Fibroblast of villous mesenchyme (primary cell): ENCODE data around the gene SNX3. TPM values are rescaled to one million over a fixed set of nuclear protein-coding genes. Genes with fewer than 3 reads are reported as not detected.
A peak's percentile ranks its signal among the peaks of the same experiment; 100 is the strongest.

Experiments
- DNase-seq: peaks from one replicate; pipeline ENCODE4 v3.0.0-alpha.2; 2010; ENCODE audit warnings: low read depth
- H3K4me3 ChIP-seq: 2 replicates; pipeline ENCODE4 v1.5.1; 2011; ENCODE audit warnings: low read depth, mild to moderate bottlenecking, low read length
- total RNA-seq: library from RNA; depleted of rRNA; stranded (reverse); fragments of >200 nt; gene quantifications from 2 replicates; pipeline ENCODE4 v1.2.3, GENCODE V29; 2012
- TF ChIP-seq, protein P1 (sequence below): IDR thresholded peaks from 2 replicates; pipeline ENCODE4 v1.5.1; 2012; ENCODE audit warnings: low read depth, mild to moderate bottlenecking, low read length; ENCODE audit not compliant: insufficient read depth

Gene SNX3
- total RNA-seq, 1 donor: 187 TPM

- DNase-seq: peak; percentile 13
- no peak overlapping the region for H3K4me3 ChIP-seq
- TF ChIP-seq, protein P1, sequence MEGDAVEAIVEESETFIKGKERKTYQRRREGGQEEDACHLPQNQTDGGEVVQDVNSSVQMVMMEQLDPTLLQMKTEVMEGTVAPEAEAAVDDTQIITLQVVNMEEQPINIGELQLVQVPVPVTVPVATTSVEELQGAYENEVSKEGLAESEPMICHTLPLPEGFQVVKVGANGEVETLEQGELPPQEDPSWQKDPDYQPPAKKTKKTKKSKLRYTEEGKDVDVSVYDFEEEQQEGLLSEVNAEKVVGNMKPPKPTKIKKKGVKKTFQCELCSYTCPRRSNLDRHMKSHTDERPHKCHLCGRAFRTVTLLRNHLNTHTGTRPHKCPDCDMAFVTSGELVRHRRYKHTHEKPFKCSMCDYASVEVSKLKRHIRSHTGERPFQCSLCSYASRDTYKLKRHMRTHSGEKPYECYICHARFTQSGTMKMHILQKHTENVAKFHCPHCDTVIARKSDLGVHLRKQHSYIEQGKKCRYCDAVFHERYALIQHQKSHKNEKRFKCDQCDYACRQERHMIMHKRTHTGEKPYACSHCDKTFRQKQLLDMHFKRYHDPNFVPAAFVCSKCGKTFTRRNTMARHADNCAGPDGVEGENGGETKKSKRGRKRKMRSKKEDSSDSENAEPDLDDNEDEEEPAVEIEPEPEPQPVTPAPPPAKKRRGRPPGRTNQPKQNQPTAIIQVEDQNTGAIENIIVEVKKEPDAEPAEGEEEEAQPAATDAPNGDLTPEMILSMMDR: peak; percentile 23
These were observed 92.1 kb downstream of the SNX3 start for GRCh38 chr6:108168501-108169463.

GRCh38 chr6:108168090-108168463 is 92.8 kb downstream of the SNX3 start:
- no peak overlapping the region for H3K4me3 ChIP-seq
- TF ChIP-seq, protein P1: no peak
- DNase-seq: no peak

DNA sequence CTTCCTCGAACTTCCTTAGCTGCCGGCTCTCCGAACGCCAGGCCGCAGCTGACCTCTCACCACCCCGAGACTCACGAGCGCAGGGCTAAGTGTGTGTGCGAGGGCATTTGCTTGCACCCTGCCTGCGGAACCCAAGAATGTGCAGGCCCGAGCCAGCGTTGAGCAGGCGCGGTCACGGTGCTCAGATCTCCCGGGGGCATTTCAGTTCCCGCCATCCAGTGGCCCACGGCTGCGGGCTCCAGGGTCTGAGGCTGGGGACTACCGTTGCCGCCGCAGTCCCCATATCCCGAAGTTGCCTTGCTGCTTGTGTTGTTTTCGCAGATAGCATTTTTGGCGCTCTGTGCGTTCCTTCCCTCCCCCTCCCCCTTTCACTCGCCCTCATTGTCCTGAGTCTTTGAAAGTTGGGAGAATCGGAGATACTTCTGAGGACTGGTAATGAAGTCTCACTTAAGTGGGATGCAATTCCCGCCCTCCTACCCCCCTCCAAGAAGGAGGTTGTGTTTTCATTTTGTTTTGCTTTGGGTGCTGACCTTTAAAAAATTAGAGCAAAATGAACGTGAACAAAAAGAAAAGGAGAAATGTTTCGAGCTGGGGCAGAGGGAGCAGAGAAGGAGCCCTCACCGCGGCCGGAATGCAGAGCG is 93.3 kb downstream of the SNX3 start:
- DNase-seq: no peak
- TF ChIP-seq, protein P1: no peak
- no peak overlapping the region for H3K4me3 ChIP-seq

GRCh38 chr6:108166664-108167448 is 94.0 kb downstream of the SNX3 start:
- no peak overlapping the region for H3K4me3 ChIP-seq
- TF ChIP-seq, protein P1: no peak
- DNase-seq: no peak

DNA sequence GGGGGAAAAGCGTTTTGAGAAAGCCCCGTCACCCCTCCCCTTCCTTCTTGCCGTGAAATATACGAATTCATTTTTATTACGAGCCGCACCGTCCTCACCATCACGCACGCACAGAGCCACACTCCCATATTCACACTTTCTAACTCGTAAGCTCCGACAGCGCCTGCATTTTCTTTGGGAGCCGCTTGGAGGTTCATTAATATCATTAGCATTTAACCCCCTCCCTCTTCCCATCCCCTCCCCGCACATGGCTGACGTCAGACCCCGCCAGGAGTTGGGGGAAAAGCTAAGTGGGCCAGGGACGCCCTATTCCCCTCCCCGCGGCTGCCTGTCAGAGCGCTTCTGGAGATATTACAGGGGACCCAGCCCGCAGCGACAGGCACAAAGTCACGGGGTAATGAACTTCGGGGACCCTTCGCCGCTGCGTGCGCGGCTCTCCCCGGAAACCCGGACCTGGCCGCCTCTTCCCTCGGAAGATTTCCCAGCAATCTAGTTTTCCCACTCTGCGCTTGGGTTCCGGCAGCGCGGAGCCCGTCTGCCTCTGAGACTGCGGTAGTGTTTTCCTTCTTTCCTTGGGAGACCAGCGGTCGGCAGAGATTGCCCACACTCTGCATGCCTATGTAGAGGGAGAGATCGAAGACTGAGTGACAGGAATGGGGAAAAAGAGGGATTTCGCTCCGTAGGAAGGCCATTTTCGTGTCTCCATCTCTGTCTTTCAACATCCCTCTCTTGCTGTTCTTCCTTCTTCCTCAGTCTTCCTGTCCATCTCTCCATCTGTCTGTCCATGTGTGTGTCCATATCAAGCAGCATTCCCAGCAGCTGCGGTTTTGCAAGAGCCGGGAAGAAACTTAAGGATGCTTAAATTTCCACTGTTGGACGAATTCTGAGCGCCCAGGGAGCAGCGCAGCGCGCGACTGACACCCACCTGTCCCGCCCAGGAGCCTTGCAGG is 94.9 kb downstream of the SNX3 start, which contains the start of gene NR2E1:
Gene NR2E1 (plus strand): TSS at position 309 of the 950 bp plus-strand sequence. CDS start 744 bp downstream, outside the sequence.
- TF ChIP-seq, protein P1: no peak
- H3K4me3 ChIP-seq: no peak within 1 kb of the TSS
- DNase-seq: no peak
